Stimulated activated CD4-positive, alpha-beta T cell treated with anti-CD3 and anti-CD28 coated beads, Interleukin-4, amount 100 ng/mL, for 48 hours (primary cell): Measurements from ENCODE around the gene NDEL1.
"Not testable (repeated sequence)": the region's sequence is repeated elsewhere in the genome, so short reads cannot be mapped to it uniquely, and the experiment has no call there.

Source experiments
- DNase-seq, 2 donors: peaks; one replicate each; pipeline ENCODE4 v3.0.0-alpha.2; 2020; ENCODE audit warnings: low read depth in 2 of 2

The NDEL1 gene

GRCh38 chr17:8435245-8436168, at the start of gene NDEL1:
Gene NDEL1 (plus strand): TSS chr17:8435884. CDS start chr17:8444272, 8,388 bp downstream.
- peak; percentile 99 to 100 for DNase-seq

- DNase-seq = no peak
Observed at GRCh38 chr17:8386841-8387240, 48.8 kb upstream of the NDEL1 start.

GRCh38 chr17:8387914-8388651, 47.6 kb upstream of the NDEL1 start:
- DNase-seq = no peak

- no peak for DNase-seq
Observed at GRCh38 chr17:8391711-8392110, 44.0 kb upstream of the NDEL1 start.

DNA sequence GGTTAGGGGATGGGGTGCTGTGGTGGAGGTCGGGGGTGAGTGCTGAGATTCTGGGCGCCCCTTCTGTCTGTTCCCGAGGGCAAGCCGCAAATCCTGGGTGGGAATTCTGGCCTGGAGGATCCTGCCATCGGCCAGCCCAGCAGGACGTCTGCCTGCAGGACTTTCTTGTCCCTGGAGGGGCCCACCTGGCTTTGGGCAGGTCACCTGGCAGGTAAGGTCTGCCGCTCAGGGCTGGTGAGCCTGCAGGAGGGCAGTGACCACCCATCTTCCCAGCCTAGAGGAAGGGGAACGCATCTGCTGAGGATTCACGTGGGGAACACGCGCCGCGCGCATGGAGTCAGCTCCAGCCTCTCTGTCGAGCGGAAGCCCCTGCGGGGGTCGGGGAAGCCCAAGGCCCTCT, 43.4 kb upstream of the NDEL1 start:
- DNase-seq = no peak

GRCh38 chr17:8392674-8393469, 42.8 kb upstream of the NDEL1 start:
- DNase-seq = no peak

GRCh38 chr17:8393470-8394231, 42.0 kb upstream of the NDEL1 start:
- DNase-seq = no peak

DNA sequence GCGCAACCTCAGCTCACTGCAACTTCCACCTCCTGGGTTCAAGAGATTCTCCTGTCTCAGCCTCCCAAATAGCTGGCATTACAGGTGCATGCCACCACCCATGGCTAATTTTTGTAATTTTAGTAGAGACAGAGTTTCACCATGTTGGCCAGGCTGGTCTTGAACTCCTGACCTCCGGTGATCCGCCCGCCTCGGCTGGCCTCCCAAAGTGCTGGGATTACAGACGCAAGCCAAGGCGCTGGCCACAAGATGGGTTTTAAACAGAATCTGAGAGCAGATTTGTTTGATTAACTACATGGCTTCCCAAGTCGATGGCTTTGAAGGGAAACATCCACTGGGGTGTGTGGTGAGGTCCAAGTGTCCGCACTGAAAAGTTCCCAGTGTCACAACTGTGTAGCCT, 41.2 kb upstream of the NDEL1 start:
- not testable (repeated sequence) for DNase-seq

DNA sequence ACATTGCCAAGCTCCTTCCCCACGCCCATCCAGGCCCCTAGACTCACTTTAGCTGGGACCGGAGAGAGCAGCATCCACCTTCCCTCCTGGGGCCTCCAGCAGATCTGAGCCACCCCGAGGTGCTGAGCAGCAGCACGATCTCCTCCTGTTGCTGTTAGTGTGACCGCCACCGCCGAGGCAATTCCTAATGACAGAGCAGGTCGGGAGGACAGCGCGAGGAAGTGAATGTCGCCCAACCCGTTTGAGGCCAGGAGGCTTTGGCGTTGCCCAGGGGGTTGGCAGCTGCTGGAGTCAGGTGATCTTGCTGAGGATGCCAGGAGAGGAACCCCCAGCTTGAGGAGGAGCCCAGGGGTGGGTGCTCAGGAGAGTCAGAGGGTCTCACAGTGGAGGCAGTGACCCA, 38.0 kb upstream of the NDEL1 start, which contains the start of gene RNF222:
Gene RNF222, minus strand, starts transcription at position 192 of the 400 bp plus-strand sequence. CDS start 4,366 bp downstream, outside the sequence.
- no peak for DNase-seq

GRCh38 chr17:8398980-8399379, 36.7 kb upstream of the NDEL1 start:
- no peak for DNase-seq

- no peak for DNase-seq
Observed at GRCh38 chr17:8401107-8401506, 34.6 kb upstream of the NDEL1 start.

DNA sequence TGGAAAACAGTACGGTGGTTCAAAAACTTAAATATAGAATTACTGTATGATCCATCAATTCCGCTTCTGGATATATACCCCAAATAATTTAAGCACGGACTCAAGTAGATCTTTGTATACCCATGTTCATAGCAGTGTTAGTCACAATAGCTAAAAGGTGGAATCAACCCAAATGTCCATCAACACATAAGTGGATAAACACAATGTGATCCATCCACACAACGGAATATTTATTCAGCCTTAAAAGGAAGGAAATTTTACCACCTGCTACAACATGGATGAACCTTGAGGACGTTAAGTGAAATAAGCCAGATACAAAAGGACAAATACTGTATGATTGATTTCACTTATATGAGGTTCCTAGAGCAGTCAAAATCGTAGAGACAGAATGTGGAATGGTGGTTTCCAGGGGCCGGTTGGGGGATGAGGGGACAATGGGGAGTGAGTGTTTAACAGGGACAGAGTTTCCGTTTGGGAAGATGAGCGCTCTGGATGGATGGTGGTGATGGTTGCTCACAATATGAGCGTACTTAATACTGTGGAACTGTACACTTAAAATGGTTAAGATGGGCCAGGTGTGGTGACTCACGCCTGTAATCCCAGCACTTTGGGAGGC, 32.7 kb upstream of the NDEL1 start:
- no peak for DNase-seq

DNA sequence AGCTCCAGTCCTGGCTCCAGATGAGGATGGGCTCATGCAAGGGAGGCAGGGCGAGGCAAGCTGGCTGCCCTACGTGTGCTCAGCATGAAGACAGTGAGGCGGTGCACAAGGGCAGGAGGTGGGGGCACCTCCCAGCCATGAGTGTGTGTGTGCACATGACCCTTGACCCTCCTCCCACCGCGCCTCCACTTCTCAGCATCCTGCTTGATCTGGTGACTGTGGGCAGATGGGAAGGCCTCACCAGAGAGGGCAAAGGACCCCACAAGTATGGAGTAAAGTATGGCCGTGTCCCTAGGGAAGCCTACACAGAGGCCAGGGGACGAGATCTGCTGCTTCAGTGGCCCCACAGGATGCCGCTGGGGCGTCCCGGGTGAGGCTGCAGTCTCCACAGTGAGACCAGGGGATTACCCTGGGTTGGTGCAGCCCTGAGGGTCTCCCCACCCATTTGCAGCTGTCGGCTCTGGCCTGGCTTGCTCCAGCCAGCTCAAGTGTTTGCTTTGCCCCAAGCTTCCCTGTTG, 30.1 kb upstream of the NDEL1 start:
- DNase-seq = no peak

GRCh38 chr17:8406174-8406573, 29.5 kb upstream of the NDEL1 start:
- DNase-seq = no peak

- no peak for DNase-seq
Observed at GRCh38 chr17:8408371-8408770, 27.3 kb upstream of the NDEL1 start.

- DNase-seq = peak; percentile 74 to 81
Observed at GRCh38 chr17:8409966-8410882, 25.5 kb upstream of the NDEL1 start.

GRCh38 chr17:8410883-8411238, 24.8 kb upstream of the NDEL1 start:
- no peak for DNase-seq

GRCh38 chr17:8412089-8412488, 23.6 kb upstream of the NDEL1 start:
- no peak for DNase-seq

DNA sequence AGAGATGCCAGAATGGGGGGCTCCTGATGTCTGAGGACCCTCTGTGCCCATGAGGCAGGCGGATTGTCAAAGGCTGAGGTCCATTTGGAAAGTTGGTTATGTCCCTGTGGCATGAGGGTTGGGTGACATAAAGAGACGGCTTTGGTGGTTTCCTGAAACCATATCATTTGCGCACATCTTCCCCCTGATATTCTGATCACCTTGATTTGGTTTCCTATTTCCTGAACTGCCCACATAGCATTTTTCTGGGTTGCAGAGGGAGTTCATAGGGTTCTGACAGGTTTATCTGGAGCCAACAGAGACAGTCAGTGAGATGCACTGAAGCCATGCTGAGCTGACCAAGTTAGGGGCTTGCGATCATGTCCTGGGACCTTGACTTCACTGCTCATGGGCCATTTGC, 22.4 kb upstream of the NDEL1 start:
- no peak for DNase-seq
